H54 (cell line): ENCODE data around the gene ABHD17B.

Experiments
- DNase-seq: peaks from one replicate; pipeline ENCODE4 v3.0.0; 2011; ENCODE audit warnings: low spot score, mixed read lengths; ENCODE audit not compliant: insufficient read length
- FAIRE-seq: peaks from 3 replicates; lab custom pipeline; 2011; peaks lifted over from hg19 to GRCh38; lab: Jason Lieb, UNC
- POLR2A ChIP-seq: IDR thresholded peaks from 2 replicates; pipeline ENCODE4 v1.6.1; 2011; ENCODE audit warnings: low read depth, mild to moderate bottlenecking, low read length

ABHD17B gene

DNA sequence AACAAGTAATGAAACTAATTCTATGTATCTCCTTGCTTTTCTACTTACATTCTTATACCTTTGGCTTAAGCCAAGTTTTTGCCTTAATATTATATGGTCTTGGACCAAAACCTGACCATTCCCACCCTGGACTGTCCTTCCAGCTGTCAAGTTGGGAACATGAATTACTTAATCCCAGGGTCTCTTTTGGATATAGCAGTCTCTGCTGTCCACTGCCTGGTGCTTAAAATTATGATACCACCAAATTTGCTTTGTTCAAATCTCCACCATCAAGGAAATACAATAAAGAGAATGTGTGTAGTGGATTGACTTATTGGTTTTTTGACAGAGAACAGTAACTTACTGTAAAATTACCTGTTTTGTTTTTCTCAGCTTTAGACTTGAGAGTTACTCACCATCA, 66.2 kb downstream of the ABHD17B start:
- TF ChIP-seq POLR2A: no peak
- DNase-seq: no peak
- FAIRE-seq: peak; percentile 38

DNA sequence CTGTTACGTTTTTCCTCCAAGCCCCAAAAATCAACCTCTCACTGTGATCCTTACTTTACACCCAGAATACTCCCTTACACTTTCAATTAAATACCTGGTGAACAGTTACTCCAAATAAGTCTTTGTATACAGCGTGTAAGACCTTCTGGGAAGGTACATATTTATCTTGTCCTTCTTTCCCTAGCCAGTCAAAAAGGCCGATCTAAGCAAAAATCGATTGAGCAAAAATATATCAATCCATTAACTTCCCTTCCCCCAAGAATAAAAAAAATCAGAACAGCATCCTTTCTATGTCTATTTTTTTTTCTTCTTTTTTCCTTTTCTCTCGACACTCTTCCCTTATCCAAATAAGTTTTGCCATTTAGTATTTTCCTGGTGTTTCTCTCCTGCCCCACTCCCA, 71.3 kb downstream of the ABHD17B start:
- DNase-seq: no peak
- no peak for TF ChIP-seq POLR2A
- FAIRE-seq: no peak

- no peak for DNase-seq
- no peak for TF ChIP-seq POLR2A
- FAIRE-seq: no peak
These were observed 75.4 kb downstream of the ABHD17B start for GRCh38 chr9:71835596-71835995.

DNA sequence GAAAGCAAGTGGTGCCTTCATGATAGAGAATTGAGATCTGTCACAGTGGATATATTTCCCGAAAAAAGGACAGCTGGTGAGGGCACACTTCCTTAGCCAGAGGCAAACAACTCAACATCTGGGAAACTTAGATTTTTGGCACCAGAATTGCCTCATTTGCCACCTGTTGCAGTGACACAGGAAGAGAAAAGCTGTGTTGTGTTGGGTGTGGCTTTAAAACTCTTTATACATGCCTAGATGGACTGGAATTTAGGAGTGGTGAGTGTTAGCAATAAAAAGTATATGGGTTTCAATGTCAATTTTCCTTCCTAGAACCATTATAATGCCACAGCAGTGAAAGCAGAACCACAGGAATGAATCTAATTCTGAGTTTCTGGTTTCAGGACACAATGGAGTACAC, 80.1 kb downstream of the ABHD17B start:
- no peak for DNase-seq
- TF ChIP-seq POLR2A: no peak
- FAIRE-seq: peak; percentile 57

DNA sequence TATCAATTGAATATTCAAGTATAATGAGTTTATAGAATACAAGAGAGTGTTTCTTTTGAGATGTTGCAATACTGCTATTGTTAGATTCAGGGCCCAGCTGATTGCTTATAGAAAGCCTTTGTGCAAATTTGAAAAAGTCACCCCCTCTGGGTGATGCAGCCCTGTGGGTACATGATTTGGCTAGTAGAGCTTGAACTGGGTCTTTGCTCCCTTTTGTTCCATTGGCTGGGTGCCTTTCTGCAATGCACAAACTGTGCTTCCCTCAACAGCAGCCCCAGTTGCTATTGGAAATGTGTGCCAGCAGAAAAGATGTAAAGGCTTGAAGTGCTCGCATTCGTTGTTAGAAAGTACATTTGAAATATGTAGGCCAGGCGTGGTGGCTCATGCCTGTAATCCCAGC, 80.8 kb downstream of the ABHD17B start:
- FAIRE-seq (no peak), DNase-seq (no peak)
- no peak for TF ChIP-seq POLR2A

DNA sequence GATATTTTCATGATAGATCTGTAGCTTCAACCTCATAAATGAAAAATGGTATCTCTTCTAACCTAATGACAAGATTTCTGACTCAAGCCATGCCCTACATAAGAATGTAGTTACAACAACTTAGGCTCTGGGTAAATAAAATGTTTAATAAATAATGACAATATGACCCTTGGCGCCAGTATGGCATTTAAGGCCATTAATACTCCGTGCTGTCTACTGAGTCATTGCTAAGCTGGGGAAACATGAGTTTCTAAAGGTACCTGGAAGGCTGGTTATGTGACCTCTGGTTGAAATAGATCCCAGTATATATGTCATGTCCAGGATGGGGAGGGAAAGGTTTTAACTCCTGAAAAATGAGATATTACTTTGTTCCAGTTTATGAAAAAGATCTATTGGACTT, 84.7 kb downstream of the ABHD17B start:
- FAIRE-seq: no peak
- TF ChIP-seq POLR2A: no peak
- DNase-seq: no peak

DNA sequence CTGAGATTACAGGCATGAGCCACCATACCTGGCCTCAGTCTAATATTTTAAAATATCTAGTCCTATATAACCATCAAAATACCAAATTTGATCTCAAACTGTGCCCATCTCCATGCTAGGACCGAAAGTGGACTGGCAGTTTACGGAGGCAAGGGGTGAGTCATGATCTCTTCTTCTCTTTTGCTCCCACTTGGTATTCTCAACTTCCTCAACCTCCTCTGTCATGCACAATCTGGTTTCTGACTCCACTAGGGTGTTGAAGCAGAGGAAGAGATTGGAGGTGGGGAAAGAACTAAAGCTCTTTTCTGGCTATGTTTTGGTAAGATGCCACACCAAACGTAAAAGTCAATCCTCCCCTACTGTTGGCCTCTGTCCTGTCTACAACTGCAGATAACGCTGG, 86.7 kb downstream of the ABHD17B start:
- FAIRE-seq (no peak), DNase-seq (no peak)
- TF ChIP-seq POLR2A: no peak

GRCh38 chr9:71822935-71823334, 88.1 kb downstream of the ABHD17B start:
- FAIRE-seq (no peak), DNase-seq (no peak)
- TF ChIP-seq POLR2A: no peak

GRCh38 chr9:71822456-71822855, 88.5 kb downstream of the ABHD17B start:
- FAIRE-seq (no peak), DNase-seq (no peak)
- TF ChIP-seq POLR2A: no peak

DNA sequence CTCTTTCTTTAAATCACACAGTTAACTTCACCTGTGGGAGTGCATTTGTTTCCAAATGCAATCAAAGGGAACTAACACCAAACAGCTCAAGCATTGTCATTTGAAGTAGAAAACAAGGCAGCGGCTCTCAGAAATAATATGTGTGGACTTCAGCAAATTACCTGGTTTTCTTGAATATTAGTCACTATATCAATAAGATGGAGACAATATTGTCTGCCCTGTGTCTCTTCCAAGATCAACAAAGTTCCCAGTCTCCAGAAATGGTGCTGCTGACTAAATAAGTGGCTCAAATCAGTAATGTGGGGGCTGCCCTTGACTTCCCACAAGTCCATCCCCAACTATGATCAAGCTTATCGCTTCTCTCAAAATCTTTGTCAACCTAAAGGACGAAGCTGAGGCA, 89.6 kb downstream of the ABHD17B start:
- DNase-seq (no peak), FAIRE-seq (no peak)
- TF ChIP-seq POLR2A: no peak

- TF ChIP-seq POLR2A: no peak
- FAIRE-seq: no peak
These were observed 90.5 kb downstream of the ABHD17B start for GRCh38 chr9:71820403-71820921.

DNA sequence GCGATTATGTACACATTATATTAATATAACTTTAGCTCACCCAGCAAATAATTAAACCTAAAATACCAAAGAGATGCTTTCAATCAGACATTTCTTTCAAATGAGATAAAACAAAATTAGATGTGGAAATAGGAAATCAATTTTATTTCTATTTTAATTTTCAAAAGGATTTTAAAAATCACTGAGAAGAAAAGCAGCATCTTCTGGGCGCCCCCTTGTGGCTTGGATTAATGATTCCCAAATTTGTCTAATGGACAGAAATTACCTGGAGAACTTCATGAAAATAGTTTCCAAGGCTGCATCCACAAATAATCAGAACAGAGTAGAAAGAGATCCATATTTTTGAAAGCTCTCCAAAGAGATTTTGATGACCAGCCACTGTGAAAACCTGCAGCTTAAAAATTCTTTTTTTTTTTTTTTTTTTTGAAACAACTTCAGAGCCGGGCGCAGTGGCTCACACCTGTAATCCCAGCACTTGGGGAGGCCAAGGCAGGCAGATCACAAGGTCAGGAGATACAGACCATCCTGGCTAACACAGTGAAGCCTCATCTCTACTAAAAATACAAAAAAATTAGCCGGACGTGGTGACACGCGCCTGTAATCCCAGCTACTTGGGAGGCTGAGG, 91.8 kb downstream of the ABHD17B start:
- TF ChIP-seq POLR2A: no peak
- DNase-seq: no peak
- peak; percentile 60 for FAIRE-seq

More at GRCh38 chr9:71820403-71820921, 90.5 kb downstream of the ABHD17B start:
- no peak for DNase-seq

GRCh38 chr9:71816916-71817451, 94.0 kb downstream of the ABHD17B start:
- DNase-seq (no peak), FAIRE-seq (no peak)
- TF ChIP-seq POLR2A: no peak
